Epithelial cell of esophagus (primary cell): ENCODE results near the gene TRAPPC12.

Source experiments
- DNase-seq: peaks from one replicate; pipeline ENCODE4 v3.0.0; 2010; ENCODE audit warnings: low read depth
- H3K4me3 ChIP-seq: 2 replicates; pipeline ENCODE4 v1.5.1; 2011; ENCODE audit warnings: mild to moderate bottlenecking, low read length, control low read depth
- TF ChIP-seq, protein P1 (sequence below): IDR thresholded peaks from 2 replicates; pipeline ENCODE4 v1.5.1; 2011; ENCODE audit warnings: low read depth, mild to moderate bottlenecking, low read length, control low read depth, inconsistent platforms; ENCODE audit not compliant: insufficient read depth; ENCODE audit errors: missing control alignments

Gene TRAPPC12

GRCh38 chr2:3470166-3470651 is 90.7 kb downstream of the TRAPPC12 start:
- TF ChIP-seq, protein P1, sequence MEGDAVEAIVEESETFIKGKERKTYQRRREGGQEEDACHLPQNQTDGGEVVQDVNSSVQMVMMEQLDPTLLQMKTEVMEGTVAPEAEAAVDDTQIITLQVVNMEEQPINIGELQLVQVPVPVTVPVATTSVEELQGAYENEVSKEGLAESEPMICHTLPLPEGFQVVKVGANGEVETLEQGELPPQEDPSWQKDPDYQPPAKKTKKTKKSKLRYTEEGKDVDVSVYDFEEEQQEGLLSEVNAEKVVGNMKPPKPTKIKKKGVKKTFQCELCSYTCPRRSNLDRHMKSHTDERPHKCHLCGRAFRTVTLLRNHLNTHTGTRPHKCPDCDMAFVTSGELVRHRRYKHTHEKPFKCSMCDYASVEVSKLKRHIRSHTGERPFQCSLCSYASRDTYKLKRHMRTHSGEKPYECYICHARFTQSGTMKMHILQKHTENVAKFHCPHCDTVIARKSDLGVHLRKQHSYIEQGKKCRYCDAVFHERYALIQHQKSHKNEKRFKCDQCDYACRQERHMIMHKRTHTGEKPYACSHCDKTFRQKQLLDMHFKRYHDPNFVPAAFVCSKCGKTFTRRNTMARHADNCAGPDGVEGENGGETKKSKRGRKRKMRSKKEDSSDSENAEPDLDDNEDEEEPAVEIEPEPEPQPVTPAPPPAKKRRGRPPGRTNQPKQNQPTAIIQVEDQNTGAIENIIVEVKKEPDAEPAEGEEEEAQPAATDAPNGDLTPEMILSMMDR = no peak
- DNase-seq = peak; percentile 60
- H3K4me3 ChIP-seq = no peak overlapping the region

DNA sequence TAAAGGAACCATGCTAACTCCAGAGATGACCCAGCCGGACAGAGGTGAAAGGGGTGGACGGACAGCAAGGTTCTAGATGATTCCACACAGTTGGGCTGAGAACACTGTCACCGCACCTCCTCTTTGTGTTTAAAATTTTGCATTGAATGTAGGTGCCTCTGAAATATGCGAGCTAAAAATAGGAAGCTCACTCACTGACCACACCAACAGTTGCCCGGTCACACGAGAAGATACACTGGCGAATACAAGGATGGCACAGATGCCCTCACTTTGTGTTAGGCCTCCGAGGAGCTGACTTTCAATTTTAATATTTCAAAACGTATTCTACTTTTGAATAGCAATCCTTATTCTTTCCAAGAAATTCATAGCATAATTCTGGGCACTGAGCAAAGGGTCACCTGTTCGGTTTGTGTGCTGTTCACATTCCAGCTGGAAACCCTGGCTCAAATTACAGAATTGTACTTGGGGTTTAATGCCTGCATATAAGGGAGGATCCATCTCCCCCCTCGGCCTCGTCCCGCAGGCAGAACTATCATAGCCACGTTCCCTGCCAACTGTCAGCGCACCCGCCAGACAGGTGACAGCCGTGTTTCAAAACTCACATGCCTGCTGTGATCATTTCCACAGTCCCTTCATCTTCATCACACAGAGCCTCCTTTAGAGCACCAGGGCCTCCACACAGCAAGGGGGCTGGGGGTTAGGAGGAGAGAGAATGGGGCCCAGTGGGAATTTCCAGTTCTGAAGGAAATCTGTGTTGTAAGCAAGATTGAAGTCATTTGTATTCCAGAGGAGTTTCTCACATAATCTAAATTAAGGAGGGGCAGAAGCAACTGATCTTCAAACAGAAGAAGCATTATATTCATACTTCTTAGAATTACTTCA is 91.6 kb downstream of the TRAPPC12 start:
- TF ChIP-seq, protein P1 = no peak
- H3K4me3 ChIP-seq = no peak overlapping the region
- DNase-seq = no peak

DNA sequence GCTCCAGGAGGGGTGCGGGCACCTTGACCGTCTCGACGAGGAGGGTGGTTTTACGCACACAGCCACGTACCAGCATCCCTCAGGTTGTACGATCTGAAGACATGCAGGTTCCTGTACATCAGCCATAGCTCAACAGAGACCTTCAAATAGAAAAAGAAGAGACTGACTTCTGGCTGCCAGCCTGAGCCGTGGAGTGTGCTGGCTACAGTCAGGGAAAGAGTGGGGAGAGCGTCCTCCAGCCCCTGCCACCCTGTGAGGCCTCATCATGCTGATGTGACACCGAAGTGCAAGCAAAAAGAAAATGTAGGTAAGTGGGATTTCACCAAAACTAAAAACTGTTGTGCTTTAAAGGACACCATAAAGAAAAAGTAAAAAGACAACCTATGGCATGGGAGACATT is 92.8 kb downstream of the TRAPPC12 start:
- TF ChIP-seq, protein P1 = no peak
- no peak overlapping the region for H3K4me3 ChIP-seq
- DNase-seq = no peak

GRCh38 chr2:3472966-3473365 is 93.5 kb downstream of the TRAPPC12 start:
- TF ChIP-seq, protein P1 = no peak

GRCh38 chr2:3475771-3476170 is 96.3 kb downstream of the TRAPPC12 start:
- DNase-seq = no peak
- no peak overlapping the region for H3K4me3 ChIP-seq
- TF ChIP-seq, protein P1 = no peak

More at GRCh38 chr2:3472966-3473365, 93.5 kb downstream of the TRAPPC12 start:
- no peak overlapping the region for H3K4me3 ChIP-seq
- no peak for DNase-seq

- no peak overlapping the region for H3K4me3 ChIP-seq
- TF ChIP-seq, protein P1 = no peak
- no peak for DNase-seq
These were observed 97.0 kb downstream of the TRAPPC12 start for GRCh38 chr2:3476321-3476984.
